OCI-LY7 (cell line): Measurements from ENCODE around the gene ADAMTS9. TPM values are rescaled to one million over a fixed set of nuclear protein-coding genes. Genes with fewer than 3 reads are reported as not detected.

Source experiments
- BruUV-seq: library from RNA; stranded (reverse); fragments of 400-500 nt; replicated peaks from 2 replicates; lab custom pipeline; 2021; lab: Mats Ljungman, UMichigan
- CTCF ChIA-PET: fragments of 300-600 bp; sonication (Branson Sonifier 250); formaldehyde crosslinking; loops from one replicate; lab custom pipeline; 2022; ENCODE audit warnings: antibody characterized with exemption; ENCODE audit not compliant: unreplicated experiment; lab: Charles Lee
- POLR2A ChIA-PET: fragments of 300-600 bp; sonication (Branson Sonifier 250); formaldehyde crosslinking; loops from one replicate; lab custom pipeline; 2022; ENCODE audit warnings: antibody characterized with exemption; lab: Charles Lee
- DNase-seq: peaks from one replicate; pipeline ENCODE4 v3.0.0-alpha.2; 2015; ENCODE audit warnings: low spot score
- H2AFZ ChIP-seq: fragments of 200-600 bp; sonication (generic), shearing (Covaris generic); 2 replicates; pipeline ENCODE4 v1.6.1; 2014; ENCODE audit warnings: mild to moderate bottlenecking, antibody characterized with exemption, low read length, moderate library complexity
- H3K27ac ChIP-seq: fragments of 200-600 bp; sonication (generic); 2 replicates; pipeline ENCODE4 v1.5.1; 2014; ENCODE audit warnings: mixed run types, low read depth, mild to moderate bottlenecking, moderate library complexity, low read length, inconsistent platforms; ENCODE audit not compliant: poor library complexity, severe bottlenecking
- H3K36me3 ChIP-seq: fragments of 200-600 bp; sonication (generic); 2 replicates; pipeline ENCODE4 v1.6.1; 2014; ENCODE audit warnings: mild to moderate bottlenecking, antibody characterized with exemption, low read length, moderate library complexity, mixed read lengths; ENCODE audit not compliant: insufficient read depth
- H3K4me1 ChIP-seq: fragments of 200-600 bp; sonication (generic); 2 replicates; pipeline ENCODE4 v1.5.1; 2014; ENCODE audit warnings: mild to moderate bottlenecking, low read length; ENCODE audit not compliant: insufficient read depth, poor library complexity, severe bottlenecking
- H3K4me2 ChIP-seq: fragments of 200-600 bp; sonication (generic); 2 replicates; pipeline ENCODE4 v1.6.1; 2014; ENCODE audit warnings: mild to moderate bottlenecking, low read length
- H3K4me3 ChIP-seq: fragments of 200-600 bp; sonication (generic); 2 replicates; pipeline ENCODE4 v1.5.1; 2014; ENCODE audit warnings: mild to moderate bottlenecking, low read depth, low read length; ENCODE audit not compliant: poor library complexity, severe bottlenecking
- H3K79me2 ChIP-seq: fragments of 200-600 bp; sonication (generic); 2 replicates; pipeline ENCODE4 v1.6.1; 2016; ENCODE audit warnings: low read depth, mild to moderate bottlenecking, low read length, moderate library complexity, mixed read lengths; ENCODE audit not compliant: insufficient read depth
- H3K9me2 ChIP-seq: fragments of 200-600 bp; sonication (generic); 2 replicates; pipeline ENCODE4 v1.6.1; 2016; ENCODE audit warnings: mild to moderate bottlenecking, low read length, mixed read lengths; ENCODE audit not compliant: insufficient read depth
- H3K9me3 ChIP-seq: fragments of 200-600 bp; sonication (generic); 2 replicates; pipeline ENCODE4 v1.6.1; 2014; ENCODE audit warnings: mild to moderate bottlenecking, mixed run types, low read length, mixed read lengths
- H4K20me1 ChIP-seq: fragments of 200-600 bp; sonication (generic); 2 replicates; pipeline ENCODE4 v1.6.1; 2014; ENCODE audit warnings: mild to moderate bottlenecking, antibody characterized with exemption, low read length, moderate library complexity, mixed read lengths; ENCODE audit not compliant: insufficient read depth
- EZH2phosphoT487 ChIP-seq: fragments of 200-600 bp; sonication (generic); IDR thresholded peaks from 2 replicates; pipeline ENCODE4 v1.6.1; 2018; ENCODE audit warnings: low read depth, borderline replicate concordance, mild to moderate bottlenecking, mixed run types, antibody characterized with exemption, low read length, moderate library complexity, mixed read lengths
- intact Hi-C: fragments of 100-400 bp; cut with micrococcal nuclease; formaldehyde crosslinking; loops from one replicate; pipeline ENCODE4 v1.10.0; 2022; ENCODE audit not compliant: unreplicated experiment
- total RNA-seq, 2 experiments: library from RNA; depleted of rRNA in 1 of 2; stranded (reverse); fragments of >200 nt in 1 of 2; shearing (Covaris generic) in 1 of 2; gene quantifications; 2 replicates each; pipeline ENCODE4 v1.2.3, GENCODE V29; 2014 to 2022
- TF ChIP-seq, protein P1 (sequence below): fragments of 200-600 bp; sonication (generic); conservative IDR thresholded peaks from 2 replicates; pipeline ENCODE4 v1.5.1; 2014; ENCODE audit warnings: mild to moderate bottlenecking, antibody characterized with exemption, low read length, moderate library complexity, mixed read lengths

Gene ADAMTS9
- total RNA-seq, 2 experiments from 2014 or later, result not detected

DNA sequence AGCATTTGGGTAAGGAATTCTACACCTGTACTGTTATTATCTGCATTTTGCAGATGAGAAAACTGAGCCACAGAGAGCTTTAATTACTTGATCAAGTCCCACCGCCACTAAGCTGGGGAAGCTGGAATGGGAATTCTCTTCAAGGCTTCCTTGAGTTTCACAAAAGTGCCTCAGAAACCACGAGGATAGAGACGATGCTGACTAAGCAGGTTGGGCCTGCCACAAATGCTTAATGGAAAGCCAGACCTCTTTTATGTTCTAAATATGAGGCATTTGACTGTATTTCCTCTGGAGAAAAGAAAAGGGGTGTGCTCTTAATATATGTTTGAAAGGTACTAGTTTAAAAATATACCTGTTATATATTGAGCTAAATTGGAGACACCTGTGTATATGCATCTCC is 34.7 kb downstream of the ADAMTS9 start:
- no peak for DNase-seq
- Histone ChIP-seq H2AFZ (no peak overlapping the region), H3K4me2 (no peak overlapping the region), H4K20me1 (no peaks in the 10 kb centered on the region), H3K9me2 (no peaks in the 10 kb centered on the region), H3K27ac (no peak overlapping the region), H3K79me2 (no peaks in the 10 kb centered on the region), H3K36me3 (no peaks in the 10 kb centered on the region), H3K4me3 (no peak overlapping the region), H3K9me3 (no peaks in the 10 kb centered on the region), H3K4me1 (no peaks in the 10 kb centered on the region)
- TF ChIP-seq, protein P1, sequence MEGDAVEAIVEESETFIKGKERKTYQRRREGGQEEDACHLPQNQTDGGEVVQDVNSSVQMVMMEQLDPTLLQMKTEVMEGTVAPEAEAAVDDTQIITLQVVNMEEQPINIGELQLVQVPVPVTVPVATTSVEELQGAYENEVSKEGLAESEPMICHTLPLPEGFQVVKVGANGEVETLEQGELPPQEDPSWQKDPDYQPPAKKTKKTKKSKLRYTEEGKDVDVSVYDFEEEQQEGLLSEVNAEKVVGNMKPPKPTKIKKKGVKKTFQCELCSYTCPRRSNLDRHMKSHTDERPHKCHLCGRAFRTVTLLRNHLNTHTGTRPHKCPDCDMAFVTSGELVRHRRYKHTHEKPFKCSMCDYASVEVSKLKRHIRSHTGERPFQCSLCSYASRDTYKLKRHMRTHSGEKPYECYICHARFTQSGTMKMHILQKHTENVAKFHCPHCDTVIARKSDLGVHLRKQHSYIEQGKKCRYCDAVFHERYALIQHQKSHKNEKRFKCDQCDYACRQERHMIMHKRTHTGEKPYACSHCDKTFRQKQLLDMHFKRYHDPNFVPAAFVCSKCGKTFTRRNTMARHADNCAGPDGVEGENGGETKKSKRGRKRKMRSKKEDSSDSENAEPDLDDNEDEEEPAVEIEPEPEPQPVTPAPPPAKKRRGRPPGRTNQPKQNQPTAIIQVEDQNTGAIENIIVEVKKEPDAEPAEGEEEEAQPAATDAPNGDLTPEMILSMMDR, result no peak
- no peak for TF ChIP-seq EZH2phosphoT487
- POLR2A ChIA-PET, result no interaction called here
- CTCF ChIA-PET, result no interaction called here
- no TSS peak for BruUV-seq
- intact Hi-C loops, result no loop called here

DNA sequence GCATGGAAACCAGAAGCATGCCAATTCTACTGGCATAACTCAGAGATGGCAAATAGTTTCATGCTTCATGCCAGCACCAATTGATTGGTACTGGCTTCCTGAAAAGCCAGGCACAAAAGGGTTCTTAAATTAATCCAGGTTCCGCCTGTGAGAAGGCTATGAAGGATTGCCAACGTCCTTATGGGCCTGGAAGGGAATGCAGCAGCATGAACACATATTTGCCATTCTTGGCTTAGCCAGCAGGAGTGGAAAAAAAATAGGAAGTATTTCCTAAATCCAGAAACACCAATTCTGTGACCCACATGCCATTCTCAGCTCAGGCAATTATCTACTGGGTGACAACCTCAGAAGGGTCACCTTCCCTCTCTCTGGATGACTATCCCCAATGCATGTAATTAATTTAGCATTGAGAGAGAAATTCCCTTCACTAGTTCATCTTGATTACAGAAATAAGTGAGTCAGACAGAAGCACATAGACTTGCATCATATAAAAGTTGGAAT is 36.0 kb downstream of the ADAMTS9 start:
- Histone ChIP-seq H3K27ac (no peak overlapping the region), H3K9me2 (no peaks in the 10 kb centered on the region), H3K4me2 (no peak overlapping the region), H2AFZ (no peak overlapping the region), H3K4me1 (no peaks in the 10 kb centered on the region), H3K79me2 (no peaks in the 10 kb centered on the region), H3K9me3 (no peaks in the 10 kb centered on the region), H3K36me3 (no peaks in the 10 kb centered on the region), H4K20me1 (no peaks in the 10 kb centered on the region), H3K4me3 (no peak overlapping the region)
- no peak for DNase-seq
- no peak for TF ChIP-seq EZH2phosphoT487
- TF ChIP-seq, protein P1, result no peak
- intact Hi-C loops, result no loop called here
- POLR2A ChIA-PET, result no interaction called here
- BruUV-seq, result no TSS peak
- CTCF ChIA-PET, result no interaction called here

- no peaks in the 10 kb centered on the region for H3K9me2 ChIP-seq
- ChIA-PET POLR2A (no interaction called here), CTCF (no interaction called here)
- H3K79me2 ChIP-seq, result no peaks in the 10 kb centered on the region
- no peak for DNase-seq
- H4K20me1 ChIP-seq, result no peaks in the 10 kb centered on the region
- no peak overlapping the region for H2AFZ ChIP-seq
- no peaks in the 10 kb centered on the region for H3K36me3 ChIP-seq
- no peaks in the 10 kb centered on the region for H3K4me1 ChIP-seq
- H3K9me3 ChIP-seq, result no peaks in the 10 kb centered on the region
- no TSS peak for BruUV-seq
- H3K4me3 ChIP-seq, result no peak overlapping the region
- TF ChIP-seq EZH2phosphoT487, result no peak
- TF ChIP-seq, protein P1, result no peak
- no peak overlapping the region for H3K4me2 ChIP-seq
- intact Hi-C loops, result no loop called here
- H3K27ac ChIP-seq, result no peak overlapping the region
Observed at GRCh38 chr3:64651303-64651702, 36.5 kb downstream of the ADAMTS9 start.
